OCI-LY1 (cell line): ENCODE results near the gene MYL6B.

Experiments
- H2AFZ ChIP-seq: fragments of 200-600 bp; sonication (generic), shearing (Covaris generic); 2 replicates; pipeline ENCODE4 v1.6.0; 2014; ENCODE audit warnings: antibody characterized with exemption, mild to moderate bottlenecking, low read length
- H3F3A ChIP-seq: fragments of 200-600 bp; sonication (generic), shearing (Covaris generic); 2 replicates; pipeline ENCODE4 v1.6.0; 2014; ENCODE audit warnings: mild to moderate bottlenecking, antibody characterized with exemption, low read length, moderate library complexity; ENCODE audit not compliant: insufficient read depth
- H3K27ac ChIP-seq: fragments of 200-600 bp; sonication (generic); 2 replicates; pipeline ENCODE4 v1.5.1; 2014; ENCODE audit warnings: low read length, mixed run types, mild to moderate bottlenecking, low read depth; ENCODE audit not compliant: poor library complexity, severe bottlenecking
- H3K27me3 ChIP-seq: fragments of 200-600 bp; sonication (generic); 2 replicates; pipeline ENCODE4 v1.6.0; 2014; ENCODE audit warnings: antibody characterized with exemption, mild to moderate bottlenecking, low read length, moderate library complexity; ENCODE audit not compliant: insufficient read depth
- H3K36me3 ChIP-seq: fragments of 200-600 bp; sonication (generic); 2 replicates; pipeline ENCODE4 v1.6.1; 2014; ENCODE audit warnings: mild to moderate bottlenecking, antibody characterized with exemption, low read length, moderate library complexity, mixed read lengths; ENCODE audit not compliant: insufficient read depth
- H3K4me1 ChIP-seq: fragments of 200-600 bp; sonication (generic); 2 replicates; pipeline ENCODE4 v1.5.1; 2014; ENCODE audit warnings: mild to moderate bottlenecking, low read length, moderate library complexity; ENCODE audit not compliant: insufficient read depth, severe bottlenecking
- H3K4me2 ChIP-seq: fragments of 200-600 bp; sonication (generic), shearing (Covaris generic); 2 replicates; pipeline ENCODE4 v1.6.1; 2014; ENCODE audit warnings: low read length
- H3K4me3 ChIP-seq: fragments of 200-600 bp; sonication (generic); 2 replicates; pipeline ENCODE4 v1.5.1; 2014; ENCODE audit warnings: low read length, low read depth, mild to moderate bottlenecking, mixed read lengths; ENCODE audit not compliant: poor library complexity, severe bottlenecking
- H3K79me2 ChIP-seq: fragments of 200-600 bp; shearing (Covaris generic); 2 replicates; pipeline ENCODE4 v1.6.1; 2016; ENCODE audit warnings: mixed run types, low read length, mixed read lengths; ENCODE audit not compliant: insufficient read depth
- H3K9ac ChIP-seq: fragments of 200-600 bp; sonication (generic), shearing (Covaris generic); 2 replicates; pipeline ENCODE4 v1.6.1; 2014; ENCODE audit warnings: mild to moderate bottlenecking, low read length, mixed read lengths
- H3K9me2 ChIP-seq: fragments of 200-600 bp; sonication (generic), shearing (Covaris generic); 2 replicates; pipeline ENCODE4 v1.6.1; 2014; ENCODE audit warnings: low read depth, mild to moderate bottlenecking, low read length, mixed read lengths
- H3K9me3 ChIP-seq: fragments of 200-600 bp; shearing (Covaris generic); 2 replicates; pipeline ENCODE4 v1.6.1; 2014; ENCODE audit warnings: low read length, mixed read lengths
- H4K20me1 ChIP-seq: fragments of 200-600 bp; sonication (generic), shearing (Covaris generic); 2 replicates; pipeline ENCODE4 v1.6.0; 2016; ENCODE audit warnings: mild to moderate bottlenecking, low read length; ENCODE audit not compliant: insufficient read depth
- CTCF ChIP-seq: fragments of 200-600 bp; sonication (generic), shearing (Covaris generic); IDR thresholded peaks from 2 replicates; pipeline ENCODE4 v1.5.1; 2017; ENCODE audit warnings: mild to moderate bottlenecking, antibody characterized with exemption, low read length, moderate library complexity, mixed read lengths
- EZH2 ChIP-seq: fragments of 200-600 bp; sonication (generic), shearing (Covaris generic); IDR thresholded peaks from 2 replicates; pipeline ENCODE4 v1.8.0; 2017; ENCODE audit warnings: borderline replicate concordance, mixed run types, mild to moderate bottlenecking, antibody characterized with exemption, low read length, moderate library complexity, mixed read lengths

Gene MYL6B

GRCh38 chr12:56178347-56178746 lies 26.0 kb downstream of the MYL6B start:
- TF ChIP-seq CTCF = no peak
- no peak for TF ChIP-seq EZH2
- Histone ChIP-seq H3K36me3 (peaks cover 93% of the 10 kb centered on the region), H3K9me2 (no peaks in the 10 kb centered on the region), H3K4me1 (no peaks in the 10 kb centered on the region), H2AFZ (no peak overlapping the region), H3K9me3 (no peaks in the 10 kb centered on the region), H3K27ac (no peak overlapping the region), H3K27me3 (no peaks in the 10 kb centered on the region), H3K4me2 (no peak overlapping the region), H3K4me3 (no peak overlapping the region), H3K9ac (no peak overlapping the region), H3F3A (no peaks in the 10 kb centered on the region), H3K79me2 (no peaks in the 10 kb centered on the region), H4K20me1 (no peaks in the 10 kb centered on the region)

GRCh38 chr12:56186957-56187356 lies 34.6 kb downstream of the MYL6B start:
- H3K4me2 ChIP-seq = peak overlapping the region; percentile 94
- H3K79me2 ChIP-seq = peaks cover 24% of the 10 kb centered on the region
- H2AFZ ChIP-seq = no peak overlapping the region
- H3K4me3 ChIP-seq = peak overlapping the region; percentile 98
- TF ChIP-seq EZH2 (no peak), CTCF (no peak)
- H3K36me3 ChIP-seq = peaks cover 55% of the 10 kb centered on the region
- H4K20me1 ChIP-seq = no peaks in the 10 kb centered on the region
- H3K9me2 ChIP-seq = no peaks in the 10 kb centered on the region
- no peaks in the 10 kb centered on the region for H3K9me3 ChIP-seq
- peaks cover 6% of the 10 kb centered on the region; the same call in 1 of the 2 replicates for H3F3A ChIP-seq
- peaks cover 28% of the 10 kb centered on the region for H3K4me1 ChIP-seq
- no peaks in the 10 kb centered on the region for H3K27me3 ChIP-seq
- no peak overlapping the region for H3K27ac ChIP-seq
- peak overlapping the region; percentile 95; the same call in 1 of the 2 replicates for H3K9ac ChIP-seq

GRCh38 chr12:56188131-56188777 lies 35.9 kb downstream of the MYL6B start:
- Histone ChIP-seq H3K79me2 (peaks cover 24% of the 10 kb centered on the region), H3K4me3 (peak overlapping the region; percentile 98), H3F3A (peaks cover 9% of the 10 kb centered on the region; the same call in 1 of the 2 replicates), H3K36me3 (peaks cover 43% of the 10 kb centered on the region), H3K27ac (peak overlapping the region; percentile 57), H3K4me2 (peak overlapping the region; percentile 94), H3K9me2 (no peaks in the 10 kb centered on the region), H2AFZ (no peak overlapping the region), H4K20me1 (no peaks in the 10 kb centered on the region), H3K9me3 (no peaks in the 10 kb centered on the region), H3K4me1 (peaks cover 32% of the 10 kb centered on the region), H3K27me3 (no peaks in the 10 kb centered on the region), H3K9ac (peak overlapping the region; percentile 95)
- TF ChIP-seq CTCF (no peak), EZH2 (no peak)
